HepG2 (cell line): ENCODE data around the gene ACD. TPM values are rescaled to one million over a fixed set of nuclear protein-coding genes. Genes with fewer than 3 reads are reported as not detected.

Experiments used
- ATAC-seq: fragments of 200-7000 bp; cut with Tn5 transposase; 3 replicates; pipeline ENCODE4 v1.9.1; 2020; ENCODE audit warnings: mild to moderate bottlenecking, moderate library complexity
- BruUV-seq: library from RNA; stranded (reverse); fragments of 400-500 nt; replicated peaks from 2 replicates; lab custom pipeline; 2021; lab: Mats Ljungman, UMichigan
- CTCF ChIA-PET: fragments of 300-600 bp; formaldehyde crosslinking; extraction: SDS; loops from one replicate; lab custom pipeline; 2021; ENCODE audit warnings: low total read pairs, inconsistent platforms, low intra/inter-chr PET ratio; lab: Yijun Ruan, JAX
- POLR2A ChIA-PET: fragments of 350-600 bp; sonication (Branson Sonifier 250); formaldehyde crosslinking; loops from one replicate; lab custom pipeline; 2020; ENCODE audit warnings: antibody characterized with exemption, inconsistent platforms; lab: Yijun Ruan, JAX
- DNase-seq: peaks from one replicate; pipeline ENCODE4 v3.0.0-alpha.2; 2015; ENCODE audit warnings: low spot score
- FAIRE-seq: peaks from 3 replicates; lab custom pipeline; 2011; peaks lifted over from hg19 to GRCh38; lab: Jason Lieb, UNC
- H2AFZ ChIP-seq: one replicate; pipeline ENCODE4 v1.6.1; 2011; ENCODE audit warnings: low read length, inconsistent platforms
- H3K27ac ChIP-seq: fragments of 300-600 bp; 3 replicates; pipeline ENCODE4 v1.8.0; 2011; ENCODE audit warnings: mixed run types, mild to moderate bottlenecking, mixed read lengths, low read length, inconsistent platforms; ENCODE audit not compliant: insufficient read depth; ENCODE audit errors: extremely low read length
- H3K27me3 ChIP-seq, 2 experiments: fragments of 200-600 bp in 1 of 2; 2 replicates in 1 of 2; 3 replicates in 1 of 2; pipeline versions ENCODE4 v1.6.0 to v1.8.0; 2011; ENCODE audit warnings: low read length in 2 of 2, mild to moderate bottlenecking in 2 of 2, moderate library complexity in 2 of 2, inconsistent platforms in 1 of 2; ENCODE audit not compliant: insufficient read depth in 2 of 2, control insufficient read depth in 1 of 2
- H3K36me3 ChIP-seq, 2 experiments: fragments of 200-600 bp in 1 of 2; replicated peaks in 1 of 2; 2 replicates in 1 of 2; 3 replicates in 1 of 2; pipeline versions ENCODE4 v1.5.1 to v1.8.0; 2011; ENCODE audit warnings: low read length in 2 of 2, inconsistent platforms in 1 of 2; ENCODE audit not compliant: insufficient read depth in 2 of 2, control insufficient read depth in 1 of 2
- H3K4me1 ChIP-seq: 2 replicates; pipeline ENCODE4 v1.5.1; 2012; ENCODE audit warnings: low read length, inconsistent platforms; ENCODE audit not compliant: insufficient read depth
- H3K4me2 ChIP-seq: 2 replicates; pipeline ENCODE4 v1.6.0; 2011; ENCODE audit warnings: low read depth, low read length, inconsistent platforms
- H3K4me3 ChIP-seq, 3 experiments: fragments of 200-600 bp in 1 of 3; sonication (generic), shearing (Covaris generic) in 1 of 3; replicated peaks in 1 of 3; 2 replicates each; pipeline ENCODE4 v1.5.1; 2011 to 2016; ENCODE audit warnings: low read length in 3 of 3, inconsistent platforms in 2 of 3, low read depth in 2 of 3, mild to moderate bottlenecking in 2 of 3, control low read depth in 1 of 3, mixed read lengths in 1 of 3; ENCODE audit not compliant: insufficient read depth in 1 of 3
- H3K79me2 ChIP-seq: one replicate; pipeline ENCODE4 v1.6.1; 2011; ENCODE audit warnings: low read length, inconsistent platforms; ENCODE audit not compliant: insufficient read depth
- H3K9ac ChIP-seq: 2 replicates; pipeline ENCODE4 v1.6.0; 2011; ENCODE audit warnings: mild to moderate bottlenecking, low read depth, low read length, inconsistent platforms; ENCODE audit not compliant: insufficient read depth
- H3K9me3 ChIP-seq: 2 replicates; pipeline ENCODE4 v1.5.1; 2012; ENCODE audit warnings: mild to moderate bottlenecking, low read length
- H4K20me1 ChIP-seq: 2 replicates; pipeline ENCODE4 v1.6.0; 2011; ENCODE audit warnings: inconsistent platforms, mild to moderate bottlenecking, low read length, moderate library complexity; ENCODE audit not compliant: insufficient read depth
- DZIP1 ChIP-seq: sonication (generic); formaldehyde crosslinking; IDR thresholded peaks from 2 replicates; pipeline ENCODE4 v1.5.0; 2020; ENCODE audit warnings: mild to moderate bottlenecking, missing genetic modification reagents
- FOXJ3 ChIP-seq: sonication (generic); formaldehyde crosslinking; IDR thresholded peaks from 2 replicates; pipeline ENCODE4 v1.4.0; 2020; ENCODE audit warnings: missing genetic modification reagents, mild to moderate bottlenecking, borderline replicate concordance
- JUN ChIP-seq: sonication (generic); formaldehyde crosslinking; IDR thresholded peaks from 2 replicates; pipeline ENCODE4 v1.4.0; 2020; ENCODE audit warnings: mild to moderate bottlenecking, missing genetic modification reagents
- MXD1 ChIP-seq: sonication (generic); formaldehyde crosslinking; IDR thresholded peaks from 2 replicates; pipeline ENCODE4 v1.4.0; 2020; ENCODE audit warnings: mild to moderate bottlenecking, missing genetic modification reagents
- REL ChIP-seq: sonication (generic); formaldehyde crosslinking; conservative IDR thresholded peaks from 2 replicates; pipeline ENCODE4 v1.8.0; 2022; ENCODE audit warnings: mild to moderate bottlenecking, missing genetic modification reagents, moderate library complexity
- SYNCRIP ChIP-seq: fragments of 200-400 bp; formaldehyde crosslinking; IDR thresholded peaks from 2 replicates; pipeline ENCODE4 v1.6.1; 2018; ENCODE audit warnings: mild to moderate bottlenecking, low read depth, low read length; ENCODE audit not compliant: insufficient read depth
- TEAD2 ChIP-seq: sonication (generic); formaldehyde crosslinking; IDR thresholded peaks from 2 replicates; pipeline ENCODE4 v1.9.0; 2021; ENCODE audit warnings: missing genetic modification reagents
- ZNF230 ChIP-seq: sonication (generic); formaldehyde crosslinking; IDR thresholded peaks from 2 replicates; pipeline ENCODE4 v1.4.0; 2020; ENCODE audit warnings: mild to moderate bottlenecking, missing genetic modification reagents
- ZNF34 ChIP-seq: sonication (generic); formaldehyde crosslinking; IDR thresholded peaks from 2 replicates; pipeline ENCODE4 v1.4.0; 2020; ENCODE audit warnings: mild to moderate bottlenecking, missing genetic modification reagents, borderline replicate concordance
- ZNF549 ChIP-seq: sonication (generic); formaldehyde crosslinking; IDR thresholded peaks from 2 replicates; pipeline ENCODE4 v1.5.0; 2020; ENCODE audit warnings: missing genetic modification reagents
- ZNF576 ChIP-seq: sonication (generic); formaldehyde crosslinking; IDR thresholded peaks from 2 replicates; pipeline ENCODE4 v1.4.0; 2020; ENCODE audit warnings: mild to moderate bottlenecking, missing genetic modification reagents
- ZNF7 ChIP-seq: IDR thresholded peaks from 2 replicates; pipeline ENCODE4 v1.6.1; 2016; ENCODE audit warnings: missing biosample characterization, missing genetic modification reagents
- ZNF720 ChIP-seq: sonication (generic); formaldehyde crosslinking; IDR thresholded peaks from 2 replicates; pipeline ENCODE4 v1.4.0; 2020; ENCODE audit warnings: missing genetic modification reagents
- WGBS: methylation state at CpG from one replicate; pipeline ENCODE4 v1.1.6; 2017; ENCODE audit warnings: low lambda C conversion rate; 5-methylcytosine and 5-hydroxymethylcytosine counted together
- in situ Hi-C: cut with HindIII; loops from 2 replicates; pipeline ENCODE4 v1.10.0; 2017; ENCODE audit warnings: low pct_unique_long_range_greater_than_20kb; ENCODE audit not compliant: extremely low pct_ligation_motif_present
- intact Hi-C: fragments of 100-400 bp; cut with micrococcal nuclease; formaldehyde crosslinking; loops from one replicate; pipeline ENCODE4 v1.10.0; 2022; ENCODE audit not compliant: unreplicated experiment
- polyA plus RNA-seq, 8 experiments: library from polyadenylated mRNA; depleted of rRNA in 3 of 8; stranded (reverse) in 7 of 8; unstranded in 1 of 8; fragments of >200 nt; fragmentation: Illumina TruSeq in 4 of 8; extraction: Trizol in 4 of 8; gene quantifications; 2 replicates each; pipeline versions ENCODE4 v1.2.1 to v1.2.3, GENCODE V29; 2011 to 2016; ENCODE audit warnings: low read depth in 4 of 8, missing spikeins in 1 of 8, mixed read lengths in 1 of 8; ENCODE audit not compliant: insufficient read depth in 1 of 8
- total RNA-seq, 5 experiments: library from RNA; depleted of rRNA; stranded (reverse); fragments of >200 nt; fragmentation: Illumina TruSeq; extraction: Trizol; gene quantifications; 2 replicates each; pipeline ENCODE4 v1.2.3, GENCODE V29; 2016; ENCODE audit warnings: low read depth in 1 of 5
- TF ChIP-seq, protein P1 (sequence below): sonication (generic); formaldehyde crosslinking; IDR thresholded peaks from one replicate; pipeline ENCODE4 v1.5.1; 2020; ENCODE audit warnings: mild to moderate bottlenecking, missing genetic modification reagents; ENCODE audit errors: not compliant biosample characterization

The ACD gene
- total and polyA plus RNA-seq, 2 of the 13 experiments (the other 11 are each of a cell fraction or from before 2014, with no cell fraction given): 32.6 to 38.3 TPM

GRCh38 chr16:67703626-67704025 lies 43.6 kb upstream of the ACD start:
- POLR2A ChIA-PET: no interaction called here
- ATAC-seq: no peak
- TF ChIP-seq REL: no peak
- TF ChIP-seq DZIP1: no peak
- TF ChIP-seq ZNF720 (CRISPR knock-in tag): no peak
- TF ChIP-seq ZNF549 (CRISPR knock-in tag): no peak
- TF ChIP-seq ZNF34 (CRISPR knock-in tag): no peak
- no peak for TF ChIP-seq FOXJ3 (CRISPR knock-in tag)
- no peak for TF ChIP-seq ZNF576
- TF ChIP-seq ZNF7 (CRISPR knock-in tag): no peak
- TF ChIP-seq MXD1 (CRISPR knock-in tag): no peak
- no peak for TF ChIP-seq SYNCRIP
- TF ChIP-seq TEAD2 (CRISPR knock-in tag): no peak
- TF ChIP-seq, protein P1, sequence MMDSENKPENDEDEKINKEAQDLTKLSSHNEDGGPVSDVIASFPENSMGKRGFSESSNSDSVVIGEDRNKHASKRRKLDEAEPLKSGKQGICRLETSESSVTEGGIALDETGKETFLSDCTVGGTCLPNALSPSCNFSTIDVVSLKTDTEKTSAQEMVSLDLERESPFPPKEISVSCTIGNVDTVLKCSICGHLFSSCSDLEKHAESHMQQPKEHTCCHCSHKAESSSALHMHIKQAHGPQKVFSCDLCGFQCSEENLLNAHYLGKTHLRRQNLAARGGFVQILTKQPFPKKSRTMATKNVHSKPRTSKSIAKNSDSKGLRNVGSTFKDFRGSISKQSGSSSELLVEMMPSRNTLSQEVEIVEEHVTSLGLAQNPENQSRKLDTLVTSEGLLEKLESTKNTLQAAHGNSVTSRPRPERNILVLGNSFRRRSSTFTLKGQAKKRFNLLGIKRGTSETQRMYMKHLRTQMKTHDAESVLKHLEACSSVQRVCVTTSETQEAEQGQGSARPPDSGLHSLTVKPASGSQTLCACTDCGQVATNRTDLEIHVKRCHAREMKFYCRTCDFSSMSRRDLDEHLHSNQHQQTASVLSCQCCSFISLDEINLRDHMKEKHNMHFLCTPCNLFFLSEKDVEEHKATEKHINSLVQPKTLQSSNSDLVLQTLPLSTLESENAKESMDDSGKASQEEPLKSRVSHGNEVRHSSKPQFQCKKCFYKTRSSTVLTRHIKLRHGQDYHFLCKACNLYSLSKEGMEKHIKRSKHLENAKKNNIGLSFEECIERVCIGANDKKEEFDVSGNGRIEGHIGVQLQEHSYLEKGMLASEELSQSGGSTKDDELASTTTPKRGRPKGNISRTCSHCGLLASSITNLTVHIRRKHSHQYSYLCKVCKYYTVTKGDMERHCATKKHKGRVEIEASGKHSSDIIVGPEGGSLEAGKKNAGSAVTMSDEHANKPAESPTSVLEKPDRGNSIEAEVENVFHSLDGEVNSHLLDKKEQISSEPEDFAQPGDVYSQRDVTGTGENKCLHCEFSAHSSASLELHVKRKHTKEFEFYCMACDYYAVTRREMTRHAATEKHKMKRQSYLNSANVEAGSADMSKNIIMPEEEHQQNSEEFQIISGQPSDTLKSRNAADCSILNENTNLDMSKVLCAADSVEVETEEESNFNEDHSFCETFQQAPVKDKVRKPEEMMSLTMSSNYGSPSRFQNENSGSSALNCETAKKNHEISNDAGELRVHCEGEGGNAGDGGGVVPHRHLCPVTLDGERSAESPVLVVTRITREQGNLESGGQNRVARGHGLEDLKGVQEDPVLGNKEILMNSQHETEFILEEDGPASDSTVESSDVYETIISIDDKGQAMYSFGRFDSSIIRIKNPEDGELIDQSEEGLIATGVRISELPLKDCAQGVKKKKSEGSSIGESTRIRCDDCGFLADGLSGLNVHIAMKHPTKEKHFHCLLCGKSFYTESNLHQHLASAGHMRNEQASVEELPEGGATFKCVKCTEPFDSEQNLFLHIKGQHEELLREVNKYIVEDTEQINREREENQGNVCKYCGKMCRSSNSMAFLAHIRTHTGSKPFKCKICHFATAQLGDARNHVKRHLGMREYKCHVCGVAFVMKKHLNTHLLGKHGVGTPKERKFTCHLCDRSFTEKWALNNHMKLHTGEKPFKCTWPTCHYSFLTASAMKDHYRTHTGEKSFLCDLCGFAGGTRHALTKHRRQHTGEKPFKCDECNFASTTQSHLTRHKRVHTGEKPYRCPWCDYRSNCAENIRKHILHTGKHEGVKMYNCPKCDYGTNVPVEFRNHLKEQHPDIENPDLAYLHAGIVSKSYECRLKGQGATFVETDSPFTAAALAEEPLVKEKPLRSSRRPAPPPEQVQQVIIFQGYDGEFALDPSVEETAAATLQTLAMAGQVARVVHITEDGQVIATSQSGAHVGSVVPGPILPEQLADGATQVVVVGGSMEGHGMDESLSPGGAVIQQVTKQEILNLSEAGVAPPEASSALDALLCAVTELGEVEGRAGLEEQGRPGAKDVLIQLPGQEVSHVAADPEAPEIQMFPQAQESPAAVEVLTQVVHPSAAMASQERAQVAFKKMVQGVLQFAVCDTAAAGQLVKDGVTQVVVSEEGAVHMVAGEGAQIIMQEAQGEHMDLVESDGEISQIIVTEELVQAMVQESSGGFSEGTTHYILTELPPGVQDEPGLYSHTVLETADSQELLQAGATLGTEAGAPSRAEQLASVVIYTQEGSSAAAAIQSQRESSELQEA (CRISPR knock-in tag): no peak
- TF ChIP-seq JUN (CRISPR knock-in tag): no peak
- no peak for TF ChIP-seq ZNF230 (CRISPR knock-in tag)
- TF ChIP-seq, all 625 proteins: peak for 0
- in situ Hi-C loops (no loop called here), intact Hi-C loops (no loop called here)
- 89% methylated on average over 2 of the region's 2 CpGs for WGBS
- Histone ChIP-seq H3K4me1 (no peaks in the 10 kb centered on the region), H3K4me2 (no peak overlapping the region), H3K9me3 (no peaks in the 10 kb centered on the region), H4K20me1 (no peaks in the 10 kb centered on the region), H2AFZ (no peak overlapping the region), H3K27ac (no peak overlapping the region), H3K4me3 (no peak overlapping the region), H3K9ac (no peak overlapping the region), H3K36me3 (peaks cover 0 to 2% of the 10 kb centered on the region in 2 experiments; a peak in 2 of 5 replicates), H3K79me2 (peaks cover 11% of the 10 kb centered on the region), H3K27me3 (no peaks in the 10 kb centered on the region)
- no TSS peak for BruUV-seq
- DNase-seq: no peak
- CTCF ChIA-PET: no interaction called here
- FAIRE-seq: no peak
